Effector memory CD8-positive, alpha-beta T cell (primary cell): ENCODE results near the gene MSLN.
"Not testable (repeated sequence)": the region's sequence is repeated elsewhere in the genome, so short reads cannot be mapped to it uniquely, and the experiment has no call there.

Experiments
- ATAC-seq: fragments of 150-1000 bp; cut with Tn5 transposase; replicated peaks from 2 replicates; pipeline ENCODE4 v1.10.0; 2021; ENCODE audit warnings: mild to moderate bottlenecking, moderate library complexity
- DNase-seq, 3 experiments: peaks; one replicate each; pipeline ENCODE4 v3.0.0; 2021
- H3K27ac Mint-ChIP-seq, 2 donors: one replicate each; pipeline ENCODE4 v1.8.0; 2022; ENCODE audit warnings: mild to moderate bottlenecking in 2 of 2, mixed read lengths in 2 of 2, moderate library complexity in 2 of 2
- H3K27me3 Mint-ChIP-seq, 2 donors: one replicate each; pipeline ENCODE4 v1.8.0; 2022; ENCODE audit warnings: mixed read lengths in 2 of 2
- H3K36me3 Mint-ChIP-seq: one replicate; pipeline ENCODE4 v1.8.0; 2022; ENCODE audit warnings: mild to moderate bottlenecking, moderate library complexity, mixed read lengths; ENCODE audit not compliant: insufficient read depth
- H3K4me1 Mint-ChIP-seq, 2 donors: one replicate each; pipeline ENCODE4 v1.8.0; 2022; ENCODE audit warnings: low read depth in 2 of 2, mixed read lengths in 2 of 2
- H3K4me3 Mint-ChIP-seq, 2 donors: one replicate each; pipeline ENCODE4 v1.8.0; 2022; ENCODE audit warnings: mild to moderate bottlenecking in 2 of 2, mixed read lengths in 2 of 2, moderate library complexity in 2 of 2
- H3K9me3 Mint-ChIP-seq, 2 donors: one replicate each; pipeline ENCODE4 v1.8.0; 2022; ENCODE audit warnings: mixed read lengths in 2 of 2
- total RNA-seq, 9 experiments: gene quantifications; one replicate each; lab custom pipeline; 2026; lab: John Stamatoyannopoulos, UW

The MSLN gene
- total RNA-seq, result 0 to 0.13 (median 0) reads per million in 9 experiments

GRCh38 chr16:760545-761343 is at the start of gene MSLN:
TSS of gene MSLN (plus strand) at chr16:760734. CDS start at chr16:762681, 1,947 bp downstream.
- Mint-ChIP-seq H3K4me1 (peaks cover 0 to 3% of the 10 kb centered on the region in 2 donors), H3K36me3 (no peaks in the 10 kb centered on the region), H3K9me3 (peaks cover 0 to 2% of the 10 kb centered on the region in 2 donors), H3K4me3 (no peak within 1 kb of the TSS), H3K27ac (no peak within 1 kb of the TSS), H3K27me3 (peaks cover 6 to 20% of the 10 kb centered on the region in 2 donors)
- ATAC-seq (no peak), DNase-seq (no peak)

- DNase-seq (no peak), ATAC-seq (no peak)
- peaks cover 28 to 55% of the 10 kb centered on the region in 2 donors for H3K27me3 Mint-ChIP-seq
- no peak overlapping the region for H3K27ac Mint-ChIP-seq
- H3K36me3 Mint-ChIP-seq, result peaks cover 2% of the 10 kb centered on the region
- H3K4me3 Mint-ChIP-seq, result no peak overlapping the region
- peaks cover 0 to 9% of the 10 kb centered on the region in 2 donors for H3K4me1 Mint-ChIP-seq
- no peaks in the 10 kb centered on the region for H3K9me3 Mint-ChIP-seq
Observed at GRCh38 chr16:711084-711483, 49.5 kb upstream of the MSLN start.

GRCh38 chr16:711548-712320 is 48.8 kb upstream of the MSLN start:
- ATAC-seq, result peak; percentile 66
- H3K27me3 Mint-ChIP-seq, result peaks cover 23 to 55% of the 10 kb centered on the region in 2 donors
- H3K27ac Mint-ChIP-seq, result no peak overlapping the region
- H3K4me3 Mint-ChIP-seq, result no peak overlapping the region
- peak; percentile 79 to 84 (median 81) for DNase-seq
- peaks cover 2% of the 10 kb centered on the region for H3K36me3 Mint-ChIP-seq
- H3K4me1 Mint-ChIP-seq, result peaks cover 4 to 7% of the 10 kb centered on the region in 2 donors
- no peaks in the 10 kb centered on the region for H3K9me3 Mint-ChIP-seq

GRCh38 chr16:712740-713250 is 47.7 kb upstream of the MSLN start:
- H3K36me3 Mint-ChIP-seq, H3K4me1 Mint-ChIP-seq, H3K9me3 Mint-ChIP-seq, H3K27ac Mint-ChIP-seq, DNase-seq, H3K4me3 Mint-ChIP-seq, ATAC-seq: not testable (repeated sequence)
- peaks cover 19 to 45% of the 10 kb centered on the region in 2 donors for H3K27me3 Mint-ChIP-seq

- no peak for DNase-seq
- Mint-ChIP-seq H3K9me3 (no peaks in the 10 kb centered on the region), H3K4me1 (peaks cover 6 to 8% of the 10 kb centered on the region in 2 donors), H3K27ac (no peak overlapping the region), H3K36me3 (peaks cover 2% of the 10 kb centered on the region), H3K4me3 (peak overlapping the region in 1 of 2 donors; percentile 3), H3K27me3 (peaks cover 7 to 32% of the 10 kb centered on the region in 2 donors)
- ATAC-seq, result no peak
Observed at GRCh38 chr16:714079-714478, 46.5 kb upstream of the MSLN start.

- peaks cover 2% of the 10 kb centered on the region for H3K36me3 Mint-ChIP-seq
- H3K9me3 Mint-ChIP-seq, result no peaks in the 10 kb centered on the region
- peak within 1 kb of the TSS; percentile 56 to 65 for H3K4me3 Mint-ChIP-seq
- ATAC-seq (peak; percentile 89), DNase-seq (peak; percentile 86 to 89 (median 88))
- no peak within 1 kb of the TSS for H3K27ac Mint-ChIP-seq
- H3K4me1 Mint-ChIP-seq, result peaks cover 10 to 11% of the 10 kb centered on the region in 2 donors
- H3K27me3 Mint-ChIP-seq, result peaks cover 0 to 24% of the 10 kb centered on the region in 2 donors
Observed at GRCh38 chr16:714558-715476, 45.7 kb upstream of the MSLN start, which contains the start of gene METRN. TSS of gene METRN (plus strand) at chr16:715118. CDS start at chr16:715290, 172 bp downstream.

- peaks cover 0 to 16% of the 10 kb centered on the region in 2 donors for H3K27me3 Mint-ChIP-seq
- H3K36me3 Mint-ChIP-seq, result peaks cover 9% of the 10 kb centered on the region
- H3K27ac Mint-ChIP-seq, result no peak overlapping the region
- DNase-seq (no peak), ATAC-seq (peak; percentile 14)
- H3K4me3 Mint-ChIP-seq, result peak overlapping the region; percentile 56 to 65
- peaks cover 15 to 16% of the 10 kb centered on the region in 2 donors for H3K4me1 Mint-ChIP-seq
- H3K9me3 Mint-ChIP-seq, result no peaks in the 10 kb centered on the region
Observed at GRCh38 chr16:715477-716199, 44.9 kb upstream of the MSLN start.

- peaks cover 0 to 11% of the 10 kb centered on the region in 2 donors for H3K27me3 Mint-ChIP-seq
Observed at GRCh38 chr16:716200-716568, 44.4 kb upstream of the MSLN start.

GRCh38 chr16:716768-717325 is 43.7 kb upstream of the MSLN start:
- peak overlapping the region; percentile 56 to 65 for H3K4me3 Mint-ChIP-seq
- H3K27ac Mint-ChIP-seq, result no peak overlapping the region
- DNase-seq (no peak), ATAC-seq (no peak)
- peaks cover 13% of the 10 kb centered on the region for H3K36me3 Mint-ChIP-seq
- H3K27me3 Mint-ChIP-seq, result peaks cover 0 to 8% of the 10 kb centered on the region in 2 donors
- H3K9me3 Mint-ChIP-seq, result no peaks in the 10 kb centered on the region
- peaks cover 15 to 17% of the 10 kb centered on the region in 2 donors for H3K4me1 Mint-ChIP-seq

More at GRCh38 chr16:716200-716568, 44.4 kb upstream of the MSLN start:
- H3K9me3 Mint-ChIP-seq, result no peaks in the 10 kb centered on the region
- DNase-seq (no peak), ATAC-seq (no peak)
- H3K4me3 Mint-ChIP-seq, result peak overlapping the region; percentile 56 to 65
- peaks cover 10% of the 10 kb centered on the region for H3K36me3 Mint-ChIP-seq
- H3K27ac Mint-ChIP-seq, result no peak overlapping the region
- peaks cover 15 to 16% of the 10 kb centered on the region in 2 donors for H3K4me1 Mint-ChIP-seq

- no peak for ATAC-seq
- H3K36me3 Mint-ChIP-seq, result peaks cover 17% of the 10 kb centered on the region
- no peaks in the 10 kb centered on the region for H3K9me3 Mint-ChIP-seq
- peaks cover 17 to 19% of the 10 kb centered on the region in 2 donors for H3K4me1 Mint-ChIP-seq
- peaks cover 0 to 8% of the 10 kb centered on the region in 2 donors for H3K27me3 Mint-ChIP-seq
- no peak overlapping the region for H3K27ac Mint-ChIP-seq
- no peak overlapping the region for H3K4me3 Mint-ChIP-seq
- DNase-seq, result no peak
Observed at GRCh38 chr16:717450-718245, 42.9 kb upstream of the MSLN start.

- Mint-ChIP-seq H3K36me3 (peaks cover 17% of the 10 kb centered on the region), H3K4me1 (peaks cover 18 to 19% of the 10 kb centered on the region in 2 donors), H3K9me3 (no peaks in the 10 kb centered on the region), H3K27ac (no peak overlapping the region), H3K4me3 (no peak overlapping the region), H3K27me3 (peaks cover 0 to 8% of the 10 kb centered on the region in 2 donors)
- ATAC-seq (no peak), DNase-seq (no peak)
Observed at GRCh38 chr16:718389-718788, 42.1 kb upstream of the MSLN start.
